B cell (primary cell): ENCODE results near the gene CUTA.

Experiments used
- CTCF ChIP-seq: fragments of 200-600 bp; IDR thresholded peaks from one replicate; pipeline ENCODE4 v1.8.0; 2022; ENCODE audit warnings: antibody characterized with exemption, mild to moderate bottlenecking
- EZH2 ChIP-seq: IDR thresholded peaks from 2 replicates; pipeline ENCODE4 v1.6.1; 2012; ENCODE audit warnings: borderline replicate concordance, low read depth, mild to moderate bottlenecking, moderate library complexity, low read length; ENCODE audit not compliant: insufficient read depth, poor library complexity, severe bottlenecking

GRCh38 chr6:33417128-33417902, 592 bp downstream of the CUTA start:
- TF ChIP-seq CTCF: no peak
- TF ChIP-seq EZH2: no peak
